HG02588 (cell line): ENCODE data around the gene MEGF11.
"Not testable (repeated sequence)": the region's sequence is repeated elsewhere in the genome, so short reads cannot be mapped to it uniquely, and the experiment has no call there.

ENCODE experiments used
- ATAC-seq: cut with Tn5 transposase; IDR thresholded peaks from one replicate; pipeline ENCODE4 v1.9.1; 2021; ENCODE audit warnings: mild to moderate bottlenecking, moderate library complexity; ENCODE audit not compliant: unreplicated experiment

The MEGF11 gene

DNA sequence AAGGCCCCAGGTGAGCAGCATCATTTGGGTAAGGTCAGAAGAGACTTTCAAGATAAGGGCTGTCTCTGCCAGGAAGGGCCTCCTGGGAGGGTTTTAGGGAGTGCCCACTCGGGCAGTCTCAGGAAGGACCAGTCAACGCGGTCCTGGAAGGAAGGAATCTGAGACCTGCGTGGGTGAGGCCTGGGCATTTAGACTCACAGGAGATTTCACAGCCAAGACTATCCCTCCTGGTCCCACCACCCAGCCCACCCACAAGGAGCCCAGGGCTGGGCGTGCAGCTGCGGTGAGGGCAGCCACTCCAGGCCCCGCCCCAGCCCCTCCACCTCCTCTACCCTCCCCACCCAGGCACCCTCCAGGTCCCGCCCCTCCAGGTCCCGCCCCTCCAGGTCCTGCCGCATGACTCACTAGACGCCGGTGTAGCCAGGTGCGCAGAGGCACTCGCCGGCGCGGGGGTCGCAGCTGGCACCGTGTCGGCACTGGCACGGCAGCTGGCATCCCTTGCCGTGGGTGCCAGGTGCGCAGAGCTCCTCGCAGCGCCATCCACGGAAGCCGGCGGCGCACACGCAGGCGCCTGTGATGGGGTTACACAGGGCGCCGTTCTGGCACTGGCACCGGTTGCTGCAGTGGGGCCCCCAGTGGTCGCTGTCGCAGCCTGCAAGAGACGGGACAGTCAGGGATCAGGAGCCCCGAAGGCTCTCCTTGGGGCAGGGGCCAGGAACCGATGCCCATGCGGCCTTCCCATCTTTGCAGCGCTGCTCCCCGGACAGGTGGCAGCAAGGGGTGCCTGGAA is 271.5 kb downstream of the MEGF11 start:
- peak; percentile 65 for ATAC-seq

DNA sequence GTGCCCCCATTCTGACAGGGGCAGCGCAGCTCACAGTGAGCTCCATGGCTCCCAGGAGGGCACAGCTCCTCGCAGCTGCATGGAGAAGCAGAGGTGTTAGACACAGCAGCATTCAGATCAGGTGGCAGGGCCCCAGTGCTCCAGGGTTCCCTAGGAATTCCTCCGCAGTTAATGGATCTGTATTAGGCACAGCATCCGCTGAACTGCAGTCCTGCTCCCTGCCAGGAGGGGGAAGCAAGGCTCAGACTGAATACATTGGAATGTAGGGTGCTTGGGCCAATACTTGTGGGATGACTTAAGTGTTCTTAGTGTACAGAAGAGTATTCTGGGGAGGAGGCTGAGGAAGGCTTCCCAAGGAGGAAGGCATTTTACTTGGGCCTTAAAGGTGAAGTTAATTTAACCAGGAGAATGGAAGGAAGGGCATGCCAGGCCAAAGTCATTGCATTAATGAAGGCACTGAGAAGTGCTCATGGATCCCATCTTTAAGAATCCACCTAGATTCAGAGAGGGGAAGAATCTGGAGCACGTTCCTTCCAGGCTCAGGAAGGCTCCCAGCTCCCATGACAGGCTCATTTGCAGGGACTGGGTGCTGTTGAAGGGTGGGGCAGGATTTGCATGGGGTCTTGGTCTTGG is 272.6 kb downstream of the MEGF11 start:
- ATAC-seq, result no peak

DNA sequence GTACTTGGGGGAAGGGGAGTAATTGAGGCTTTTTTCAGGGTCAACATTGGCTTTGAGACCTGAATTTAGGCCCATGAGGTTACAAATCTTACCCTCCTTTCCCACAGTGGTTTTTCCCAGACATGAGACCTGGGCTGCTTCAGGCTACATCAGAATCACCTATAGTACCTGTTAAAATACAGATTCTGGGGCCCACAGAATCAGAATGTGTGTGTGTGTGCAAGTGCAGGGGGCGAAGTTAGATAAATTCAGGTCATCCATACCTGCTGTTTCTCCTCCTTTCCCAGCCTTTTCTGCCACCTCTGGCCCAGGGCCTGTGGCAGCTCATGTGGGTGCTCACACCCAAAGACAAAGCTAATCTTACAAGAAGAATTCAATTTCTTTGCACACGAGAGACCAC is 273.7 kb downstream of the MEGF11 start:
- ATAC-seq, result no peak

DNA sequence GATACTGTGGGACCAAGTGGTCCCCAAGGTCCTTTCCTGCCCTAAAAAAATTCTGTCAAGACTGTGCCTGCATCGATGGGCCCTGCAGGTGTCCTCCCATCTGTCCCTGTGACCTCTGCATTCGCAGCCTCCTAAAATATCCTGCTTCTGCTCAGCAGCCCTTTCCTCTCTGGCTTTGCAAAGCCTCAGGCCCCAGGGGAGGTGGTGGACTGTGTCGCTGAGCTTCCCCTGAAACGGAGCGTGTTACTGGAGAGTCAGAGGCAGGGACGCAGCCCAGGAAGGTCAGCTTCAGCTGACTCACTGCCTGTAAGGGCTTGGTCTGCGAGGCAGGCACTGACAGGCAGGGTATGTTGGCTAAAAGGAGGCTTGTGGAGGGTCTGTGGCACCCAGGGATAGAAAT is 274.2 kb downstream of the MEGF11 start:
- no peak for ATAC-seq

DNA sequence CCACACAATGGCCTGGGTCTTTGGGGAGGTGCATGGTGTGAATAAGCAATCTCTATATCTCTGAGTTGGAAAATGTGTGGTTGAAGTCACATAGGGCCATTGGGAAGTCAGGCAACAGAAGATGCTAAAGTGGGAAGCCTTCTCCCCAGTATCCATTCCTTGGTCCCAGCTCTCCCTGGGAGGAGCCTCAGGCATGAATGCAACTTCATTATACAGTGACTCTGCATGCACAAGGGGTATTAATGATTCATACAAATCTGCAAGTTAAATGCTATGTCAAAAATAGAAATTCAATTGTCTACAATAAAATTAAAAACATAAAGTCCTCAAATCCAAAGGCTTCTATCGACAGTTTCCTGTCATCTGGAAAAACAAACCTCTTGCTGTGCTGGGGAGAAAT is 275.4 kb downstream of the MEGF11 start:
- ATAC-seq, result no peak

DNA sequence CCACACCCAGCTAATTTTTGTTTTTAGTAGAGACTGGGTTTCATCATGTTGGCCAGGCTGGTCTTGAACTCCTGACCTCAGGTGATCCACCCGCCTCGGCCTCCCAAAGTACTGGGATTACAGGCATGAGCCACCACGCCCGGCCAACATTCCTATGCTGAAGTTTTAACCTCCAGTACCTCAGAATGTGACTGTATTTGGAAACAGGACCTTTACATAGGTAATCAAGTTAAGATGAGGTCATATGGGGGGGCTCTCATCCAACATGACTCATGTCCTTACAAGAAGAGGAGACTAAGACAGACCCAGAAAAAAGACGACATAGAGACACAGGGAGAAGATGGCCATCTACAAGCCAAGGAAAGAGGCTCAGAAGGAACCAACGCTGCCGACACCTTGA is 277.4 kb downstream of the MEGF11 start:
- ATAC-seq, result not testable (repeated sequence)

DNA sequence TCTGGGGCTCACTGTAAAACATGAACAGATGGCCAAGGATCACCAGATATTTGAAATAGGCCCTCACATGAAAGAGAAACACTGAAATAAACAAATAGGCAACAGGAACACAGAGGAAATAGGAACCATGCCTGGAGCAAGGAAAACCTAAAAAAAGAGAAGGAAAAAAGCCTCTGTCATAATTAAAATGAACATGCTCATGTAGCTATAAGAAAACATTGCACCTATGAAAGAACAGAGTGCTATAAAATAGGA is 281.9 kb downstream of the MEGF11 start:
- ATAC-seq, result no peak

DNA sequence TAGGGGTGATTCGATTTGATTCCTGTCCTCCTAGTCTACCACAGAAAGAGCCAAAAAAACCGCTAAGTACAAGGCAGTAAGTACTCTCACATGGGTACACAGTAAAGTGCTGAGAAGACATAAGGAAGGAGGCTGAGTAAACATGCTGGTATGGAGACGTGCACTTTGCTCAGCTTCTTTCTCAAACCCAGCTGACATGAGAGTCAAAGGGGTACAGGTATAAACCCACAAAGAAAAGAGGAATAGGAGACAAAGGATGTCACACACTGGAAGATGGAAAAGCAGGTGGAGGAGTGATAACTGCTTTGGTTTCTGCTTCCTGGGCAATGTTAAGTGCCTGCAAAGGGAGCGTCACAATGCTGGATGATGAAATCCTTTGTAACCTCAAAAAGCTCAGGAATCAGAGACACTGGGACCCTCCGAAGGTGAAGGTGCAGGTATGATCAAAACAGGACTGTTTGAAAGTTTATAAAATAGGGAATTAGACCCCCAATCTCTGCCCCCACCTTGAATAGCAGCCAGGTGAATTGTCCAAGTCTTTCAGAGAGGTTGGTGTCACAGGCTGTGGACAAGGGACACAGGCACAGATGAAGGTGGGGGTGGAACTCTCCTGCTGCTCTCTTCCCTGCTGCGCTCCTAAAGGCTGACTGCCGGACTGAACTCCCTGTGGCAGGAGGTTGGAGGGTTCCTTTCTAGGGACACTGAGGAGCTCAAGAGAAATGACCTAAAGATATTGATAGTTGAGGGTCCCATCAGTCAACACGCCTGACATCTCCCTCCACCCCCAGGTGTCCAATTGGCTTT is 282.4 kb downstream of the MEGF11 start:
- no peak for ATAC-seq

DNA sequence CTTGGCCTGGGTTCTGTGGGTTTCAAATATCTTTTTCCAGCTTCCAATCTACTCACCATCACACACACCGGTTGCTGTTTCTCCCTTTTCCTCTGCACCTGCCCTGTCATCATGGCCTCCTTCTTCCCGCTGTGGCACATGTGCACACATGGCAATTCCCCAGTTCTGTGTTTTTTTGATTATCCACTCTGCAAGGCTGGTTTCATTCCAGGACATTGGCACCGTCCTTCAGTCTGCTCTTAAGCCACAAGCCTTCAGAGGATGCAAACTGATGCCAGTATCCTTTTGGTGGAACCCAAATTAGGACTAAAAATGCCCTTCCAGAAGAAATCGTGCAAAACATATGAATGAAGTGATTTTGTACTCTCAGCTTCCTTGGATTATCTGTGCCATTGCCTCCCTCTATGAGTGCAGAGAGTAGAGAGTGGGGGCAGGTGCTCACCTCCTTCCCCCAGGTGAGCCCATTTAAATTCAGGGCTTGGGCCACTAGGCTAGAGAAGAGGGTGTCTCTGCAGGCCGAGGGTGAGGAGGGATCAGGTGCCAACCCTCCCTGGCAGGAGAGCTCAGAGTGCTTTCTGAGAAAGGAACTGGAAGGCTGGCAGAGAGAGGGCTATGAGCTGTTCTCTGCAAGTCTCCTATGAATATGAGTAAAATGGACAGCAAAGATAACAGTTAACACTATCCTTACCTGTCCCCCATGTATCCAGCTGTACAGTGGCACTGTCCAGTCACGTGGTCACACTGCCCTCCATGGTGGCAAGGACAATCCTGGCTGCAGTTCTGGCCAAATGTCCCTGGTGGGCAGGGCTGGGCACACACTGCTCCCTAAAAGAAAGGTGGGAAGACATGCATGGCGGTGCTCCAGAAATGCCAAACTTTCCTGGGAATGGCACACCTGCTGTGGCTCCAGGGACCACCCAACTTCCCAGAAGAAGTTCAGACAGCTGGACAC is 283.4 kb downstream of the MEGF11 start:
- ATAC-seq, result no peak

DNA sequence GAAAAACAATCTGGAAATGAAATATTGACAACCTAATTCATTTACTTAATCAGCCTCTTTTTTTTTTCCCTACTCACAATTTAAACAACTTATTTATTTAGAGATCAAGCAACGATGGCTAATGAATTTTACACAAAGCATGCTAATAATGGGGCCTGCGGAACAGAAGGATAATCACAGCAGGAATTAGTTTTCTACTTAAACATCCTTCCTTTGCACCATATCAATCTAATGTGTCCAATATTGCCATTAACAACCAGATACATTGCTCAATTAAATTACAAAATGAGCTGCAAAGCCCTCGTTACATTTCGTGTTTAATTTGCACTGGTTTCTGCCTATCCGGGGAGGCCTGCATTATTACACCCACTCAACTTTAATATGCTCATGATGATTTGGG is 285.0 kb downstream of the MEGF11 start:
- ATAC-seq, result no peak

DNA sequence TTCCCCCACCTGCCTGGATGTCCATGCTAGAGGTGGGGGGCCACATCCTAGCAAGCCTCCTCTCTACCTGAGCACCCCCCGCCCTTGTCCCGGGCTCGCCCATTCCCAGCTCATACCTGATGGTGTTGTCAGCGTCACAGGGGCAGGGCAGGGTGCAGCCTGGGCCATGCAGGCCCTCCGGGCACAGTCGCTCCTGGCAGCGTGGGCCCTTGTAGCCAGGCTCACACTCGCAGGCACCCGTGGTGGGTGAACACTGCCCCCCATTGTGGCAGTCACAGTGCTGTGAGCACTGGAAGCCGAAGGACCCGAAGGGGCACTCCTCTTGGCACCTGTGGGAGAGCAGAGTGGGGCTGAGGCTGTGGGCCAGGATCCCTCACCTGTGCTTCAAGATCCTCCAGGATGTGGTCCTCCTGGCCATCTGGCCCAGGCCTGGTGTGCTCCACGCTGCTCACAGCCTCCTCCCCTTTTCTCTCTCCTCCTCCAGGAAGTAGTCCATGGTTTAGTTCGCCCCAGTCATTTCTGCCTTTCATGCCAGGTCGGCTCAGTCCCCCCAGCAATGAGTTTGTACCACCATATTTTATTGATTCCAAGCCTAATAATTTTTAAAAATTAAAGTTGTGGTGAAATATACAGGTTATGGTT is 288.6 kb downstream of the MEGF11 start:
- ATAC-seq, result no peak

DNA sequence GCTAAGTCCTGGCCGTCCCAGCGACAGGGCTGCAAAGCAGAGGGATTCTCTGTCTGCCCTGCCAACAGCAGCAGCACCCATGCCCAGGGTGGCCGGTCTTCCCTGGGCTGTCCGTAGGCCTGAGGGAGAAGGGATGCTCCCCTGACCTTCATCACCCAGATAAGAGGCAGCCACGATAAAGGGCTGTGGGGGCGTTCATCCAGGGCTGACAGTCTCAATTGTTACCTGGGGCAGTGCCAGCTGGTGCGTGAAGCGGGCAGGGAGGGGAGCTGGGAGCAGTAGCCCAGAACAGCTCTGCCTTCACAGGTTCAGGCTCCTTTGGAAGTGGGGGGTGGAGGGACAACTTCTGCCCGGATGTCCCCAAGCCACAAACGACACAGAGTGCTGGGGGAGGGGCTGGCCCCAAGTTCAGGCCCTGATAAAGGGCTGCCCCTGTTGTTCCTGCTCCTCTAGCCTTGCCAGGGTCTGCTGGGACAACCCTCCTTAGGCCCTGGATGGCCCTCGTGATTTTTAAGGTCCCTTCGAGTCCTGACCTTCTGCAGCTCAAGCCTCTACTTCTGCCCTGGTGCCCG is 289.6 kb downstream of the MEGF11 start:
- ATAC-seq, result no peak

DNA sequence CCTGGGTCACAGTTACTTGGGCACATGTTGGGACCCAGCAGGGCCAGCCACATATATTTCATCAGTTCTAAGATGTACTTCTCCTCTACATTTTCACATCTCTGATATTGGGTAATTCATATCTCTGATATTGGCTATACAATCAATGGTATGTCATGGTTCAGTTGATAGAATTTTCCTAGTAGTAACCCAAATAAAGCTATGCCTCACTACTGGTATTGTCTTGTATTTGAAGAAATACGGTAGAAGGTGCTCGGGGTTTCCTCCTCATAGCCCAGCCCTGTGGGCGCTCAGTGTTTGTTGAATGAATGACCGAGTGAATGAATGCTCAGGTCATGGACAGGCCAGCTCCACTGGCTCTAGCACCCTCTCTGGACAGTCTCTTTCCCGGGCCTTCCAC is 290.2 kb downstream of the MEGF11 start:
- ATAC-seq, result no peak

DNA sequence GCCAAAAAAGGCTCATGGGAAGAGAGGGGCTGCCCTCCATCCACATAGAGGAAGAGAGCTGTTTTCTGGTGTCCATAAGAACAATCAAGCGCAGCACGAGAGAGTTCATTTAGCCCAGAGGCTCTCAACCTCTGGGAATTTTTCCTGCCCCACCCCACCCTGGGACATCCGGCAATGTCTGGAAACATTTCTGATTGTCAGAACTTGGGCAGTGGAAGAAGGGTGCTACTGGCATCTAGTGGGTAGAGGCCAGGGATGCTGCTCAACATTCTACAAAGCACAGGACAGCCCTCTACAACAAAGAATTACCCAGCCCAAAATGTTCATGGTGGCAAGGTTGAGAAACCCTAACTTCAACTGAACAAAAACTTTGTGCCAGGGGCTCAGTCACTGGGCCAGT is 291.4 kb downstream of the MEGF11 start:
- ATAC-seq, result no peak

DNA sequence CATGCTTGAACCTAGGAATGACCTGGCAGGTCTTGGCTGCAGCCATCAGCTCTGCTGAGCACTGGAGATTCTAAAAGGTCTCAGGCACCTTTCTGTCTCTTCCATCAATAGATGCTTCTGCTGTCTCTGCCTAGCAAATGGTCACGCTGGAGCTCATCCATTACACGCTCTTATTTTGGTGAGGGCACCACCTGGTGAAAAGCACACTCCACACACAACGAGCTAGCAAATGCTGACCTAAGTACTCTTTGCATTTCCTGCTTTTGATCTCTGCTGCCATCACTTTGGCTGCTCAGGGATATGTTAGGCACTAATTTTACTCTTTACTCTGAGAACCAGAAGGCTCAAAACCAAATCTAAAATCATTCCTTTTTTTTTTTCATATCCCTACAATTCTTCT is 293.0 kb downstream of the MEGF11 start:
- ATAC-seq, result no peak

DNA sequence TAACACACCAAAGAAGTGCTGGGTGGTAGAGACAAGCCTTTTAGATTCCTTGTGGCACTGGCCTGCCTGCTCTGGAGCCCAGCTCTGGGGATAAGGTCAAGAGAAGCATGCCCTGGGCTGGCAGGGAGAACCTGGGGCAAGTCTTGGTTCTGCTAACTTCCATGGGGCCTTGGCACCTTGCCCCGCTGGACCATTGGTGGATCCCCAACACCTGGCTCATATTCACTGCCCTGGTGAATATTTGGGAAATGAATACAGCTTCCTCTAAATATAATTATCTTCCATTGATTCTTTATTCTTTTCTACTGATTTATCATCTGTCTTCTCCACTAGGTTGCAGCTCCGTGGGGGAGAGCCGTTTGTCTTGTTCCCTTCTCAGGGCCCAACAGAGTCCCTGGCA is 294.7 kb downstream of the MEGF11 start:
- no peak for ATAC-seq

DNA sequence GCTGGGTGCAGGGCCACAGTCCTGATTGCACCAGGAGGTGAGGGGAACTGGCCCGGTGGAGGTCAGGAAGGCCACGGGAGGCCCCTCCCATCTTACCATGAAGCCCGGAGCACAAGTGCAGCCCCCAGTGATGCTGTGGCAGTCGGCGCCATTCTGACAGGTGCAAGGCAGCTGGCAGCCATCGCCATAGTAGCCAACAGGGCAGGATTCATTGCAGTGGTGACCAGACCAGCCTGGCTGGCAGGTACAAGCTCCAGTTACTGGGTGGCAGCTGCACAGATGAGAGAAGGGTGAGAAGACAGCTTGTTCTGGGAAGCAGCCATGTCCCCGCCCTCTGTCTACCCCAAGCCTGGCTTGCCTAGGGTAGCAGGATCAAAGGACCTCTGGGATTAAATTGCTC is 296.1 kb downstream of the MEGF11 start:
- ATAC-seq, result no peak

DNA sequence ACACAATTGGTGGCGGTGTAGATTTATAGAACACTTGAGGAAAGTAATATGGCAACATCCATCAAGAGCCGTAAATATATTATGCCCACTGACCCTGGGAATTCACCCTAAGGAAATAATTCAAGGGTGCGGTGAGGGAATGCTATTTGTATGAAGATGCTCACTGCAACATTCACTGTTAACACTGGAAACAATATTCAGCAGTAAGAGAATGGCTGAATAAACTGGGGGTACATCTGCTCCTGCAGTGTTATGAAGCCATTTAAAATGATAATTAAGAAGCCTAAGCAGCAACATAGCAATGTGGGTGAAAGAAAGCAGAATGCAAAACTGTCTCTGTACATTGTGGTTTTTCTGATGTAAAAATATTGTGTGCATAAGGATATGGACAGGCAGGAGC is 296.7 kb downstream of the MEGF11 start:
- ATAC-seq, result no peak

DNA sequence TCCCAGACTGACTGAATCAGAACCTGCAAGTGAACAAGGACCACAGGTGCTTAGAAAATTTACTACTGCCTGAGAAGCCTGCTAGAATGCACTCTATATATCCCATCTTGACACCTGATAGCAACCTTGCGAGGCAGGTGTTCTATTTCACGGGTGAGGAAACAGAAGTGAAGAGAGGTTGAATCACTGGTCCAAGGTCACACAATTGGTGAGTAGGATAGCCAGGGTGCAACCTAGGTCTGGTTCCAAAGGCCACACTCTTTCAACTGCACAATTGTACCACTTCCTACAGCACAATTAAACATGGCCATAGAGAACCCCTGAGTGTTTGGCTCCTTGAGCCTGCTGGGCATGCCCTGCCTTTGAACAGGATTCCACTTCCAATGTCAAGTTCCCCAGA is 297.2 kb downstream of the MEGF11 start:
- ATAC-seq, result no peak

DNA sequence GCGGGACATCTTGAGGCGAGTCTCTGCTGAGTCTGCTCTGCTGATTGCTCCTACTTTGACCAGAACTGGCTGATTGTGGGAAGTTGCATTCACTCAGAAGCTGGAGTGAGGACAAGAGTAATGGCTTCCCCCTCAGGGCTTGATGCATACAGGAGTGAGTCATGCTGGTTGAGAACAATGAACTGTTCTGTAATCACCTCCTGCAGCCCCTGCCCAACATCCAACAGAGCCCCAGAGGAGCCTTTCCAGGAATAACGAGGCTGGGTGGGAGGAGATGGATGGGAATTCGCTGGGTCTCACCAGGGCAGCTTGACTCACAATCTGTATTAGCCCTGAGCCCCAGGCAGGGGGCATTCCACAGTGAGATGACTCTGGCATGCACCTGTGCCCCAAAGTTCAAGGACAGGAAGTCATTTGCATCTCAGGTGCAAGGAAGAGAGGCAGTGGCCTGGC is 299.2 kb downstream of the MEGF11 start:
- ATAC-seq, result no peak
